ENCODE results near the gene TIGD4.

Gene TIGD4

GRCh38 chr4:152819026-152819645 is 39.6 kb upstream of the TIGD4 start:
- H3K4me3 ChIP-seq (replicated peaks; ENCODE audit: low read depth, low read length): no peak overlapping the region
- DNase-seq (ENCODE audit: low read depth): no peak
- no peak for TF ChIP-seq CTCF (IDR thresholded peaks at IDR 0.05; ENCODE audit: low read length, missing control alignments)

GRCh38 chr4:152817331-152817730 is 37.8 kb upstream of the TIGD4 start:
- TF ChIP-seq CTCF (IDR thresholded peaks at IDR 0.05; ENCODE audit: low read length, missing control alignments): no peak
- H3K4me3 ChIP-seq (replicated peaks; ENCODE audit: low read depth, low read length): no peak overlapping the region
- peak; percentile 71 for DNase-seq (ENCODE audit: low read depth)

- no peak for TF ChIP-seq CTCF (IDR thresholded peaks at IDR 0.05; ENCODE audit: low read length, missing control alignments)
- no peak overlapping the region for H3K4me3 ChIP-seq (replicated peaks; ENCODE audit: low read depth, low read length)
- peak; percentile 50 for DNase-seq (ENCODE audit: low read depth)
Observed at GRCh38 chr4:152815078-152815477, 35.5 kb upstream of the TIGD4 start.

GRCh38 chr4:152810715-152811287 is 31.3 kb upstream of the TIGD4 start:
- no peak for DNase-seq (ENCODE audit: low read depth)
- no peak for TF ChIP-seq CTCF (IDR thresholded peaks at IDR 0.05; ENCODE audit: low read length, missing control alignments)
- H3K4me3 ChIP-seq (replicated peaks; ENCODE audit: low read depth, low read length): no peak overlapping the region

GRCh38 chr4:152808670-152809069 is 29.1 kb upstream of the TIGD4 start:
- no peak for DNase-seq (ENCODE audit: low read depth)
- TF ChIP-seq CTCF (IDR thresholded peaks at IDR 0.05; ENCODE audit: low read length, missing control alignments): no peak
- H3K4me3 ChIP-seq (replicated peaks; ENCODE audit: low read depth, low read length): no peak overlapping the region

GRCh38 chr4:152807294-152807829 is 27.8 kb upstream of the TIGD4 start:
- H3K4me3 ChIP-seq (replicated peaks; ENCODE audit: low read depth, low read length): no peak overlapping the region
- DNase-seq (ENCODE audit: low read depth): peak; percentile 7
- no peak for TF ChIP-seq CTCF (IDR thresholded peaks at IDR 0.05; ENCODE audit: low read length, missing control alignments)

Data from fibroblast of pulmonary artery (primary cell).